ENCODE data around the gene FAM114A2.

Gene FAM114A2

DNA sequence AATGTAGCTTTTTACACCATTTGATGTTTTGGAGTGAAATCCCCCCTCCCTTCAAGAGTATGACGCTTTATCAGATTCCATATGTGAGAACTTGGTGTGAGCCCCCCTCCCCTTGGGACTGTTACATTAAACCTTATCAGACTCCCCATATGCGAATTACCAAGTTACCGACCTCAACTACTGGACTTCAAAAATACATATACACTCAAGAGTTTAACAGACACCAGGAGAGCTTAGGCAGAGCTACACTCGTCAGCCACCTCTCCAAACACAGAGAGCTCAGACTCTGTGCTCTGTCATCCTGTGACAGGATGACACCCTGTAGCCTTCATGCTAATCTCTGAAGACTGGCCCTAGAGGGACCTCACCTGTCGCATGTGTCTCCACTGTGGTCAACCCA is 50.2 kb downstream of the FAM114A2 start:
- no peaks in the 10 kb centered on the region for H3K27me3 Mint-ChIP-seq
- intact Hi-C loops (cut with micrococcal nuclease): no loop called here
- no peaks in the 10 kb centered on the region for H3K9me3 Mint-ChIP-seq
- no peak overlapping the region for H3K27ac Mint-ChIP-seq
- H3K36me3 Mint-ChIP-seq (ENCODE audit: low read depth): peaks cover 18% of the 10 kb centered on the region
- H3K4me1 Mint-ChIP-seq (ENCODE audit: low read depth): no peaks in the 10 kb centered on the region
- no peak overlapping the region for H3K4me3 Mint-ChIP-seq

DNA sequence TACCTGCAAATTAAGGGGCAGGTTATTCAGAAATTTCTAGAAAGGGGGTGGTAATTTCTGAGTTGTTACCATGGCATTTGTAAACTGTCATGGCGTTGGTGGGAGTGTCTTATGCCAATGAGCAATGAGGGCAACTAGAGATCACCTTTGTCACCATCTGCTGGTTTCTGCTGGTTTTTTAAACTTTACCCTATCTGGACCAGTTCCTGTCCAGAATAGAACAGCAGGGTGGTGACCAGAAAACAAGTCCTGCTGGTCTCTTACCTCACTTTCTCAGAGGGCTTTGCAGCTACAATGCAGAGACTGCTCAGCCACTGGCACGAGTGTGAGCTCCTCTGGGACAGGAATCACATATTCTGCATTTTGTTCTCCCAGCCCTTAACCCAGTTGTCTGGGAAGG is 51.4 kb downstream of the FAM114A2 start:
- Mint-ChIP-seq H3K4me3 (no peak overlapping the region), H3K4me1 (ENCODE audit: low read depth) (no peaks in the 10 kb centered on the region), H3K36me3 (ENCODE audit: low read depth) (peaks cover 12% of the 10 kb centered on the region), H3K27ac (no peak overlapping the region), H3K9me3 (no peaks in the 10 kb centered on the region), H3K27me3 (no peaks in the 10 kb centered on the region)
- intact Hi-C loops (cut with micrococcal nuclease): no loop called here

- Mint-ChIP-seq H3K27ac (no peak overlapping the region), H3K27me3 (no peaks in the 10 kb centered on the region), H3K9me3 (no peaks in the 10 kb centered on the region), H3K4me1 (ENCODE audit: low read depth) (no peaks in the 10 kb centered on the region), H3K36me3 (ENCODE audit: low read depth) (no peaks in the 10 kb centered on the region), H3K4me3 (no peak overlapping the region)
- intact Hi-C loops (cut with micrococcal nuclease): no loop called here
Measured at GRCh38 chr5:153985498-153985897, 53.2 kb downstream of the FAM114A2 start.

DNA sequence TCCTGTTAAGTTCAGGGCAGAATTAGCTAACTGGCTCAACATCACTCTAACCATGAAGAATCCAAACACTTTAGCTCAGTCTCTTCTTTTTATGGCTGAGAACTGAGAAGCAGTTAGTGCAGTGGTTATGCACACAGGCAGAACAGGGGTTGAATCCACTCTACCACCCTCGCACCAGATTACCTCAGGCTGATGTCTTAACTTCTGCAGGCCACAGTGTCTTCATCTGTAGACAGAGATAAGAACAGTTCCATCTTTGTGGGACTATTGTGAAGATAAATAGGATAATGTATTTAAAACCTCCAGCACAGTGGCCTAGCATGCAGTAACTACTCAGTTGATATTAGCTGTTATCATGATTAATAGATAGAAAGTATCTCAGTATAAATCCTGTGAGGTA is 54.8 kb downstream of the FAM114A2 start:
- H3K9me3 Mint-ChIP-seq: no peaks in the 10 kb centered on the region
- no peak overlapping the region for H3K27ac Mint-ChIP-seq
- H3K4me1 Mint-ChIP-seq (ENCODE audit: low read depth): no peaks in the 10 kb centered on the region

GRCh38 chr5:153981905-153982605 is 56.7 kb downstream of the FAM114A2 start:
- H3K4me1 Mint-ChIP-seq (ENCODE audit: low read depth): no peaks in the 10 kb centered on the region
- no peaks in the 10 kb centered on the region for H3K9me3 Mint-ChIP-seq
- no peak overlapping the region for H3K27ac Mint-ChIP-seq
- intact Hi-C loops (cut with micrococcal nuclease): no loop called here
- H3K27me3 Mint-ChIP-seq: no peaks in the 10 kb centered on the region
- no peaks in the 10 kb centered on the region for H3K36me3 Mint-ChIP-seq (ENCODE audit: low read depth)
- no peak overlapping the region for H3K4me3 Mint-ChIP-seq

More for the DNA sequence above, 54.8 kb downstream of the FAM114A2 start:
- Mint-ChIP-seq H3K36me3 (ENCODE audit: low read depth) (no peaks in the 10 kb centered on the region), H3K27me3 (no peaks in the 10 kb centered on the region), H3K4me3 (no peak overlapping the region)
- intact Hi-C loops (cut with micrococcal nuclease): no loop called here

DNA sequence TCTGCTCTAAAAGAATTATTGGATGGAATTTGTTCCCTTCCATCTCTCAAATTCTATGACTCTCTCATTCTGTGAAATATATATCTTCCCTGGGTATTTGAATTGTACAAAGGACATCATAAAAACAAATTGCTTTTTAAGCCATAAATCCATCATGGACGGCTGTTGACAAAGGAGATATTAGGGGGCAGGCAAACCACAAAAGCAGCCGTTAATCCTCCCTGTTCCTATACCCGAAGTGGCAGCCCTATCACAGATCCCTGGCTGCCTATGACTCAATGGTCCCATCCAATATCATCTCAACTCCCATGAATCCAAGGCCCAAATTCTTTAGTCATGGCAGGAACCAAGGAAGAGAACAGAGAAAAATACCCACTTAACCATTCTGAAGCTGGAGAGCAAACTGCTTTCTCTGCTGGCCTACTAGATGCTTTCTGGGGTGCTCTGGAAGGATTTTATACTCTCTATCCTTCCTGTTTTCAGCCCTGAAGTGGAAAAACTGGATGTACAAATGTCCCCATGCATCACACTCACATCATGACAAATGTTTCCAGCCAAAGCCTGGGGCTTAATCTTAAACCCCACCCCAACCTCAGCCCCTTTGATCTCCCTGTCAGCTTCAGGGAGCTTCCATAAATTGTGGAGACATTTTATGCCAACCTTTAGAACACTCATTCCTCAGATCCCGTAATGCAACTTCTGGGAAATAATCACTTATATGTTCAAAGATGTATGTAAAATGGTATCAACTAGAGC is 59.5 kb downstream of the FAM114A2 start:
- Mint-ChIP-seq H3K36me3 (ENCODE audit: low read depth) (no peaks in the 10 kb centered on the region), H3K4me3 (no peak overlapping the region), H3K27ac (no peak overlapping the region), H3K4me1 (ENCODE audit: low read depth) (no peaks in the 10 kb centered on the region), H3K9me3 (no peaks in the 10 kb centered on the region), H3K27me3 (no peaks in the 10 kb centered on the region)
- intact Hi-C loops (cut with micrococcal nuclease): loop anchor here (10.0 kb wide), 1 partner anchor 636 kb away; no protein-coding TSS in a partner anchor

DNA sequence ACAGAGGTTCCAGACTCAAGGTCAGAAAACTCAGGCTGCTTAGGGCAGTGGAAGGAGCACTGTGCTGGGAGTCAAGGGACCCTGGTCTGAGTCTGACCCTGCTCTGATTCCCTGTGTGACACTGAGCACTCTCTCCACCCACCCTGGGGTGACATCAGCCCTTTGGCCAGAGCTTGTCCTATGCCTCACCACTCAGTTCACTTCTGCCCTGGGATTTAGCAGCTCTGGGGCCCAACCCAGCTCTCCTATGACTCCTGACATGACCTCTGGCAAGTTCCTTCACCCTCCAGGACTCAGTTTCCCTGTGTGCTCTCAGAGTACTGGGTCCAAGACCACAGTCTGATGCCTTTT is 63.9 kb downstream of the FAM114A2 start:
- H3K27me3 Mint-ChIP-seq: no peaks in the 10 kb centered on the region
- H3K4me1 Mint-ChIP-seq (ENCODE audit: low read depth): no peaks in the 10 kb centered on the region
- intact Hi-C loops (cut with micrococcal nuclease): loop anchor here (1.0 to 10.0 kb wide), 5 partner anchors 98 to 666 kb away; no protein-coding TSS in a partner anchor
- no peak overlapping the region for H3K27ac Mint-ChIP-seq
- H3K36me3 Mint-ChIP-seq (ENCODE audit: low read depth): no peaks in the 10 kb centered on the region
- H3K9me3 Mint-ChIP-seq: no peaks in the 10 kb centered on the region
- no peak overlapping the region for H3K4me3 Mint-ChIP-seq

DNA sequence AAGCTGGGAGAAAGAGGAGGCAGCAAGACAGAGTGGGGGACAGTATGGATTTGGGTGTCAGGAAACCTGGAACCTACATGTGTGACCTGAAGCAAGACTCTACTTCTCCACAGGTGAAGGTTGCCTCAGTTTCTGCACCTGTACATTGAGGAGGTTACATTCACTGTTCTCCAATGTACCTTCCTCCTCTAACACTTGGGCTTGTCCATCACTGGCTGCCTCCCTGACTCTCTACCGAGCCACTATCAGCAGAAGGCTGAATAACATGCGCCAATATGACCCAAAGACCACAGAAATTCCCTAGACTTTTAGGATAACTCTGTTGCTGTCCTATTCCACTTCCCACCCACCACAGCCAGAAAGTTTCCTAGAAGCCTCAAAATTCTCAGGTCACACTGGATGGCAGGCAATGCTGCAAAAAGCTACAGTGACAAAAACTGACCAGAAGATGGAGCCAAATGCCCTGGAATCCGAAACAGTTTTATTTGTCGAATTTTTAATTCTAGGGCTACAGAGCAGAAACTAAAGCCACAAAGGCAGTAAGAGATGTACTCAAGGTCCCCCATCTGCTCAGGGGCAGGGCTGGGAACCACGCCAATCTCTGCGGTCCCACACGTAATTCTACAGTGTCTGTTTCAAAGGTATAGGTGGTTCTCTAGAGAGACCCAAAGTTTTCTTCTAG is 64.4 kb downstream of the FAM114A2 start:
- Mint-ChIP-seq H3K27me3 (no peaks in the 10 kb centered on the region), H3K27ac (no peak overlapping the region), H3K4me1 (ENCODE audit: low read depth) (no peaks in the 10 kb centered on the region), H3K36me3 (ENCODE audit: low read depth) (no peaks in the 10 kb centered on the region), H3K9me3 (no peaks in the 10 kb centered on the region), H3K4me3 (no peak overlapping the region)
- intact Hi-C loops (cut with micrococcal nuclease): loop anchor here (1.0 to 10.0 kb wide), 5 partner anchors 99 to 667 kb away; no protein-coding TSS in a partner anchor

DNA sequence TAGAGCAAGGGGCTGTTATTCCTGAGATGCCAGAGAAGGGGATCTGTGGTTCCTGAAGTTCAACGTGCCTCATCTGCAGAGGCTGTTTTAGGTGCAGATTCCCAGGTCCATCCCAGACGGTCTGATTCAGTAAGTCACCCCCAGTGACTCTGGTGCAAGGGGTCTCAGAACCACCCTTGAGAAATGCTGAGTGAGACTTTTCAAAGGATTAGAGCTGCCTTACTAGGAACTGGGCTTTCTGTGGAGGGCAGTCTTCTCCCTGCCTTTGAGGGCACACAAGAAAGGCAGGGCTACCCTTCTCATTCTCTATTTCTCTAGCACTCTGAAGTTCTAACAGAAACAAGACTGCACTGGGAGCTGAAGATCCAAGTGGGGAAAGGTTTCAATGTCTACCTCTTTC is 66.5 kb downstream of the FAM114A2 start:
- H3K9me3 Mint-ChIP-seq: no peaks in the 10 kb centered on the region
- no peaks in the 10 kb centered on the region for H3K4me1 Mint-ChIP-seq (ENCODE audit: low read depth)
- no peaks in the 10 kb centered on the region for H3K27me3 Mint-ChIP-seq
- H3K4me3 Mint-ChIP-seq: no peak overlapping the region
- intact Hi-C loops (cut with micrococcal nuclease): loop anchor here (5.0 to 10.0 kb wide), 2 partner anchors 435 to 643 kb away; no protein-coding TSS in a partner anchor
- no peak overlapping the region for H3K27ac Mint-ChIP-seq
- H3K36me3 Mint-ChIP-seq (ENCODE audit: low read depth): no peaks in the 10 kb centered on the region

GRCh38 chr5:153970496-153970895 is 68.2 kb downstream of the FAM114A2 start:
- no peak overlapping the region for H3K4me3 Mint-ChIP-seq
- no peaks in the 10 kb centered on the region for H3K9me3 Mint-ChIP-seq
- H3K36me3 Mint-ChIP-seq (ENCODE audit: low read depth): no peaks in the 10 kb centered on the region
- H3K4me1 Mint-ChIP-seq (ENCODE audit: low read depth): no peaks in the 10 kb centered on the region
- no peak overlapping the region for H3K27ac Mint-ChIP-seq
- no peaks in the 10 kb centered on the region for H3K27me3 Mint-ChIP-seq
- intact Hi-C loops (cut with micrococcal nuclease): loop anchor here (5.0 to 10.0 kb wide), 2 partner anchors 437 to 644 kb away; no protein-coding TSS in a partner anchor

DNA sequence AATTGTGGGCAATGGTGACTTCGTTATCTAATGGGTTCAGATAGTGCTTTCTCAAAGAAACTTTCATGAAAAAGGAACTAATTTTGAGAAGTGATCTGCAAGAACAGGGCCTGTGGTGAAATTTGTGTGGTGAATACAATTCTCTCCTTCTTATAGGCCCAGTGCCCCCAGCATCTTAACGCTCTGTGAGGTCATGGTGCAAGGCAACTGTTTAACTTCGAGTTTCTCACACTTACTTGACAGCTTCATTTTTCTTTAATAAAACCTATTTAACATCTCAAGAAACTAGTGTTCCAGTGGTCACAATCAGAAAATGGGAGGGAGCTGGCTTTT is 69.2 kb downstream of the FAM114A2 start:
- intact Hi-C loops (cut with micrococcal nuclease): loop anchor here (10.0 kb wide), 2 partner anchors 475 to 1405 kb away; partner anchors contain the start of gene GRIA1
- Mint-ChIP-seq H3K36me3 (ENCODE audit: low read depth) (no peaks in the 10 kb centered on the region), H3K4me3 (no peak overlapping the region), H3K4me1 (ENCODE audit: low read depth) (no peaks in the 10 kb centered on the region), H3K9me3 (no peaks in the 10 kb centered on the region), H3K27ac (no peak overlapping the region), H3K27me3 (no peaks in the 10 kb centered on the region)

- H3K27ac Mint-ChIP-seq: no peak overlapping the region
- H3K4me1 Mint-ChIP-seq (ENCODE audit: low read depth): no peaks in the 10 kb centered on the region
- H3K4me3 Mint-ChIP-seq: no peak overlapping the region
- H3K36me3 Mint-ChIP-seq (ENCODE audit: low read depth): no peaks in the 10 kb centered on the region
- H3K27me3 Mint-ChIP-seq: no peaks in the 10 kb centered on the region
- H3K9me3 Mint-ChIP-seq: no peaks in the 10 kb centered on the region
- intact Hi-C loops (cut with micrococcal nuclease): loop anchor here (10.0 kb wide), 2 partner anchors 474 to 1404 kb away; partner anchors contain the start of gene GRIA1
Measured at GRCh38 chr5:153968761-153969562, 69.7 kb downstream of the FAM114A2 start.

- no peaks in the 10 kb centered on the region for H3K4me1 Mint-ChIP-seq (ENCODE audit: low read depth)
- intact Hi-C loops (cut with micrococcal nuclease): loop anchor here (1.0 to 10.0 kb wide), 3 partner anchors 470 to 1433 kb away; partner anchors contain the start of gene GRIA1
- no peaks in the 10 kb centered on the region for H3K36me3 Mint-ChIP-seq (ENCODE audit: low read depth)
- no peaks in the 10 kb centered on the region for H3K9me3 Mint-ChIP-seq
- no peaks in the 10 kb centered on the region for H3K27me3 Mint-ChIP-seq
- no peak overlapping the region for H3K27ac Mint-ChIP-seq
- no peak overlapping the region for H3K4me3 Mint-ChIP-seq
Measured at GRCh38 chr5:153964880-153965645, 73.6 kb downstream of the FAM114A2 start.

All from dendritic cell treated with granulocyte-macrophage colony-stimulating factor and Interleukin-4, amounts not matched to agents 40 ng/mL and 50 ng/mL, for 4 days (primary cell).